ENCODE measurements around the gene MYNN. TPM values are rescaled to one million over a fixed set of nuclear protein-coding genes. Genes with fewer than 3 reads are reported as not detected.

Gene MYNN
- total and polyA plus RNA-seq, 2 of the 13 experiments (the other 11 are each of a cell fraction or from before 2014, with no cell fraction given), result 10.4 to 17.6 TPM

- no peak for TF ChIP-seq KDM1A (CRISPR knock-in tag; IDR thresholded peaks at IDR 0.05)
- TF ChIP-seq PHF5A (CRISPR knock-in tag; IDR thresholded peaks at IDR 0.05; ENCODE audit: low read depth, unreplicated experiment), result no peak
- no peak for TF ChIP-seq ZBTB40 (IDR thresholded peaks at IDR 0.05)
- no peak for TF ChIP-seq ZBTB40 (CRISPR knock-in tag; IDR thresholded peaks at IDR 0.05)
- TF ChIP-seq ZNF160 (CRISPR knock-in tag; IDR thresholded peaks at IDR 0.05), result no peak
- TF ChIP-seq ZNF773 (CRISPR knock-in tag; IDR thresholded peaks at IDR 0.05; ENCODE audit: borderline replicate concordance), result no peak
- no peak for TF ChIP-seq ZFP41 (CRISPR knock-in tag; IDR thresholded peaks at IDR 0.05; ENCODE audit: borderline replicate concordance)
- no peak for TF ChIP-seq DMTF1 (CRISPR knock-in tag; IDR thresholded peaks at IDR 0.05)
- TF ChIP-seq KDM5A (IDR thresholded peaks at IDR 0.05; ENCODE audit: borderline replicate concordance, low read length), result no peak
- TF ChIP-seq POLR2AphosphoS5 (IDR thresholded peaks at IDR 0.05; ENCODE audit: low read depth, low read length), result no peak
- TF ChIP-seq ZNF879 (CRISPR knock-in tag; IDR thresholded peaks at IDR 0.05), result no peak
- TF ChIP-seq FOXJ3 (CRISPR knock-in tag; IDR thresholded peaks at IDR 0.05; ENCODE audit: borderline replicate concordance), result no peak
- no peak for TF ChIP-seq HIC2 (CRISPR knock-in tag; IDR thresholded peaks at IDR 0.05; ENCODE audit: low read depth)
- TF ChIP-seq SP1 (IDR thresholded peaks at IDR 0.05), result no peak
- no peak for TF ChIP-seq SP1 (CRISPR knock-in tag; IDR thresholded peaks at IDR 0.05)
- TF ChIP-seq NFE2L1 (CRISPR knock-in tag; IDR thresholded peaks at IDR 0.05; ENCODE audit: borderline replicate concordance), result no peak
Measured at GRCh38 chr3:169769287-169770181, 3.7 kb upstream of the MYNN start, which contains the start of gene ACTRT3 (continued).
